Right lobe of liver (tissue), 4 donors: ENCODE results near the gene HFM1.

ENCODE experiments used
- POLR2A ChIP-seq: fragments of 450-650 bp; IDR thresholded peaks from one replicate; pipeline ENCODE4 v1.6.1; 2017; ENCODE audit warnings: antibody characterized with exemption, mild to moderate bottlenecking
- TF ChIP-seq, protein P1 (sequence below), 4 donors: fragments of 200-600 bp in 3 of 4; fragments of 450-650 bp in 1 of 4; IDR thresholded peaks; one replicate each; pipeline versions ENCODE4 v1.5.1 to v1.8.0; 2016 to 2022; ENCODE audit warnings: antibody characterized with exemption in 4 of 4, mild to moderate bottlenecking in 2 of 4
- donor health status: DM: no; HTN: no; CAD: no.
- donor health status: DM: no; HTN: no; CAD: no.
- donor health status: DM: no; HTN: yes; CAD: no.

DNA sequence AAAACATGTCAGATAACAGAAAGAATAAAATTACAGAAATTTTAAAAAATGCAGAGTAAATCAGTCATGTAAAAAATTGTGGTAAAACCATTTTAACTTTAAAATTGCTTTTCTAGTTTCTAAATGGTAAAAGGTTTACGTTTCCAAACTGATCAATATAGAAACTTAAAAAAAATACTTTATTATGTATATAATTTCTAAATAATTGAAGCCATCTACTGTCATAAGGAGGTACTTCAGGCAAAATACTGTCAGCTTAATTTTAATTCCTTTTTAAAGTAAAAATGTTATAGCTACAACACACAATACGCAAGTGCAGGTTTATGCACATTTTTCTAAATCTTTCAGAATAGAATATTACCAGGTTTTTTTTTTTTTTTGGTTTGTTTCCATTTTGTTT lies 159.9 kb downstream of the HFM1 start:
- TF ChIP-seq, protein P1, sequence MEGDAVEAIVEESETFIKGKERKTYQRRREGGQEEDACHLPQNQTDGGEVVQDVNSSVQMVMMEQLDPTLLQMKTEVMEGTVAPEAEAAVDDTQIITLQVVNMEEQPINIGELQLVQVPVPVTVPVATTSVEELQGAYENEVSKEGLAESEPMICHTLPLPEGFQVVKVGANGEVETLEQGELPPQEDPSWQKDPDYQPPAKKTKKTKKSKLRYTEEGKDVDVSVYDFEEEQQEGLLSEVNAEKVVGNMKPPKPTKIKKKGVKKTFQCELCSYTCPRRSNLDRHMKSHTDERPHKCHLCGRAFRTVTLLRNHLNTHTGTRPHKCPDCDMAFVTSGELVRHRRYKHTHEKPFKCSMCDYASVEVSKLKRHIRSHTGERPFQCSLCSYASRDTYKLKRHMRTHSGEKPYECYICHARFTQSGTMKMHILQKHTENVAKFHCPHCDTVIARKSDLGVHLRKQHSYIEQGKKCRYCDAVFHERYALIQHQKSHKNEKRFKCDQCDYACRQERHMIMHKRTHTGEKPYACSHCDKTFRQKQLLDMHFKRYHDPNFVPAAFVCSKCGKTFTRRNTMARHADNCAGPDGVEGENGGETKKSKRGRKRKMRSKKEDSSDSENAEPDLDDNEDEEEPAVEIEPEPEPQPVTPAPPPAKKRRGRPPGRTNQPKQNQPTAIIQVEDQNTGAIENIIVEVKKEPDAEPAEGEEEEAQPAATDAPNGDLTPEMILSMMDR (IDR thresholded peaks at IDR 0.05), result peak in 1 of 4 donors; percentile 10
- no peak for TF ChIP-seq POLR2A
